GM18951 (cell line): ENCODE measurements around the gene UNCX.

Source experiments
- POLR2A ChIP-seq: IDR thresholded peaks from 4 replicates; pipeline ENCODE4 v1.6.1; 2011; ENCODE audit warnings: mild to moderate bottlenecking; ENCODE audit not compliant: insufficient read length, insufficient read depth; ENCODE audit errors: extremely low read depth
- in situ Hi-C: fragments of 300-500 bp; cut with MboI; formaldehyde crosslinking; loops from one replicate; pipeline ENCODE4 v1.12.0; 2022; ENCODE audit warnings: low sequenced_read_pairs, mixed read lengths, inconsistent platforms; ENCODE audit not compliant: unreplicated experiment

The UNCX gene

DNA sequence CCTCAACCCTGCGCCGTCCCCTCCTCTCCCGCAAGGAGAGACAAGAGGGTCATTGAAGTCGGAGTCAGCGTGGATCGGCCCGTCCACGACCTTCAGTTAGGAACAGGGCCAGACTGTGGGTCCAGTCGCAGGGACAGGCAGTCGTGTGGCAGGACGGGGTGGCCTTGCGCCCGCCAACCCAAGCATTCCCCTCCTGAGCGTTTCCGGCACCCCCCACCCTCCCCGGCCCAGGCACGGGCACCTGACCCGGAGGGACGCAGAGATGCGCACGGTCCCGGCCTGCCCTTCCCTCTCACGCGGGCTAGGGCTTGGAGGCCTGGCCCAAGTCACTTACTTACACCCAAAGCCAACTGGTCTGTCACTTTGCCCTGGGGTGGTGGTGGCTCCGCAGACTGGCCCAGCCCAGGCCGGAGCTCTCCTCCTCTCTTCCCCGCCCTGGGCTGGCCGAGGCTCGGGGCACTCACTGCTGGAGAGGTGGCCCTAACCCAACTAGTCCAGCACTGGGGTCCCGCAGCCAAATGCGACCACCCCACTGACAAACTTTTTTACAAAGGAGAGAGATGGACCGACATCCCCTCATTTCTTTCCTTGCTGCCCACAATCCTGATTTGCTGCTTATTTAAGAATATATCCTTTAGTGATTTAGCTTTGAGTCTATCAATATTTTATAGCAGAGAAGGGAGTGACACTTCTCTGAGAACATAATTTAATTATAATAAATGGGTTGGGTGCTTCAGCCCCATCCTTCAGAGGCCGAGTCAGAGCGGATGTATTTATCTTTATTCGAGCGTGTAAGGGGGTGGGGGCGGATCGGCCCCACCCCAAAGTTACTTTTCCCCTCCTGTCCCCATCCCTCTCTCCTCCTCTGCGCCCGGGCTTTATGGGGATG, 1.2 kb upstream of the UNCX start:
- in situ Hi-C loops = loop anchor here (25.0 kb wide), 1 partner anchor 181 kb away; no protein-coding TSS in a partner anchor
- no peak for TF ChIP-seq POLR2A

DNA sequence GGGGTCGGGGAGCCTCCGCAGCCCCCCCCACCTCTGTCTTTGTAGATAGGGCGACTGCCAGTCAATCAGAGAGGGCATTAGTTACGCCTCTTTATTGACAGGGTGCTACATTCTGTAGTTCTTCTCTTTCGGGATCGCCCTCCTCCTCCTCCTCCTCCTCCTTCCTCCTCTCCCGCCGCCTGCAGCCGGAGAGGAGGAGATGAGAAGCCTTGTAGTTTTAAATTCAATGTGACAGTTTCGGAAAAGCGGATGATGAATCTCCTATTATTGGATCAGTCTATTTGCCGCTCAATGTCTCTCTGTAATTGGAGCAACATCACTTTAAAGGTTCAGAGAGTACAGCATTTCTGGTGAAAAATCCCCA, 587 bp upstream of the UNCX start:
- no peak for TF ChIP-seq POLR2A
- in situ Hi-C loops = loop anchor here (25.0 kb wide), 1 partner anchor 180 kb away; no protein-coding TSS in a partner anchor

DNA sequence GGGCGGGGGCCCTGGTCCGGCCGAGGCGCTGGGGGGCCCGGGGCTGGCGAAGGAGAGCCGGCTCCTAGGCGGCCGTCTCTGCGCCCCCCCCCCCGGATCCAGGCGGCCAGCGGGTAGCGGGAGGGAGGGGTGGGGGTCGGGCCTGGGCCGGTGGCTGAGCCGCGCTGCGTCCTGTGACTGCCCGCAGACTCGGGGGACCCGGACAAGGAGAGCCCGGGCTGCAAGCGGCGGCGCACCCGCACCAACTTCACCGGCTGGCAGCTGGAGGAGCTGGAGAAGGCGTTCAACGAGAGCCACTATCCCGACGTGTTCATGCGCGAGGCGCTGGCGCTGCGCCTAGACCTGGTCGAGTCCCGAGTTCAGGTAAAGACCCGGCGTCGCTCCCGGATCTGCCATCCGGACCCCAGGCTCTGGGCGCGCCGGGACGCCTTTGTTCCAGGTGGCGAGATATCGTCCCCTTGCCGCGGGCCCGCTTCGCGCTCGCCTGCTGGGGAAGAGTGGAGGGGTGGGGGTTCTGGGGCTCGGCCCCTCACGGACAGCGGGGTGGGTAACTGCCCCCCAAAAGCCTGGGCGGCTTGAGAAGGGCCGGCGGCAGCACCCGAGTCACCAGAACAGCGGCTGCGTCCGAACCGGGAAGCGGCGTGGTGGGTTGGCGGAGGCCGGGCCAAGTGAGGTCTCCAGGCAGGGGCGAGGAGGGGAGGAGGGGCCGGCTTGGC, 819 bp downstream of the UNCX start:
- no peak for TF ChIP-seq POLR2A
- in situ Hi-C loops = loop anchor here (25.0 kb wide), 1 partner anchor 179 kb away; no protein-coding TSS in a partner anchor

DNA sequence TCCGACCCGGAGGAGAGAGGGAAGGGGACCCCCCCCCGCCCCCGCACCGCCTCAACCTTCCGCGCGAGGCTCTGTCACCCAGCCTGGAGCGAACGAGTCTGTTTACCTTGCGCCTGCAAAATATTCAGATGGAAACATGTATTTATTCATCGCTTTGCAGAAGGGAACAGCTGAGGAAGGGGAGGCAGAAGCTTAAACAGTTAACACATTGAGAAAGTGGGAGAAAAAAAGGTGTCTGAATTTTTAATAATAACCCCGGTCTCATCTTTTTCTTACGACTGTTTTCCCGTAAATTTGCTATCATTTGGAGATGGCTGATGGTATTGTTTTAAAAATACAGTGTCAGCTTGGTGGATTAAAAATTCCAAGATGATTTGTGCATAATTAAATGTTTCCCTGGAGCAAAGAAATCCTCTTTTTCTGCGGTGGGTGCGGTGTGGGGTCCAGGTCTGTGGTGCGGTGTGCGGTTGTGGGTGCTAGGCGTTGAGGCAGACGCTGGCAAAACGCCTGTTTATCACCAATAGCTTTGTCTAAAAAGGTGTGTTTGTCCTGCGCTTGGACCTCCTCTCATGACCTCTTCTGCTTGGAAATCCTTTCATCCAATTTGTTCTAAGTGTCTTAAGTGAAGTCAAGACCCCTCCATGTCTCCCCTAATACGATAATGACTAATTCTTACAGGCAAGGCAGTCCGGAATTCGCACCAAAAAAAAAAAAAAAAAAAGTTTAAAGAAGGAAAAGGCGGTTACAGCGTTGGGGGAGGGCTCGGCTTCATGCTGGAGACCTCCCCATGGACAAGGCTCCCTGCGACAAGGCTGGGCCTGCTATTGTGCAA, 1.6 kb downstream of the UNCX start:
- no peak for TF ChIP-seq POLR2A
- in situ Hi-C loops = loop anchor here (25.0 kb wide), 1 partner anchor 178 kb away; no protein-coding TSS in a partner anchor

DNA sequence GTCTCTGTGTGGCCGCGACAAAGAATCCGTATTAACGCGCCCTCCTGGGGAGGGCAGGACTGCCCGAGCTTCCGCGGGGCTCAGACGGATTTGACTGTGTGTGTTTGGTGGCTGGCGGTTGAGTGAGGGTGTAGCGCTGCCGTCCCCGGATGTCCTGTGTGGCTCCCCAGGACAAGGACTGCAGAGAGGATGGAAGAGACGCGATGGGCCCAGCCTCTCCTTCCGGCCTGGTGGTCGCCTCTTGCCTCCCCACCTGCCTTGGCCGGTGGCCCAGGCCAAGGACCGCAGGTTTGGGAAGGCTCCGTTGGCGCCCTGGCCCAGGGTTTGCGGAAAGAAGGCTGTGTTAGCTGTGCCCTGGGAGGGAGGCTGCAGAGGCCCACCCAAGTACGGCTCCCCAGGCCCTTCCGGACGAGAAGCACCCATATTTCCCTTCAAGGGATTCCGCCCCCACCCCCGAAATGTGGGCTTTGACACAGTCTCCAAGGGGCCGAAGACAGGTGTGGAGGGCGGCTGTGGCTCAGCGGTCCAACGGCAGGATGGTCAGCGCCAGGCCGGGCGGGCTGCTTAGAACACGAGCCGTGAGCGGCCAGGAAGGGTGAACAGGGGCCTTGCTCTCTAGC, 2.3 kb downstream of the UNCX start:
- no peak for TF ChIP-seq POLR2A
- in situ Hi-C loops = loop anchor here (25.0 kb wide), 1 partner anchor 177 kb away; no protein-coding TSS in a partner anchor

DNA sequence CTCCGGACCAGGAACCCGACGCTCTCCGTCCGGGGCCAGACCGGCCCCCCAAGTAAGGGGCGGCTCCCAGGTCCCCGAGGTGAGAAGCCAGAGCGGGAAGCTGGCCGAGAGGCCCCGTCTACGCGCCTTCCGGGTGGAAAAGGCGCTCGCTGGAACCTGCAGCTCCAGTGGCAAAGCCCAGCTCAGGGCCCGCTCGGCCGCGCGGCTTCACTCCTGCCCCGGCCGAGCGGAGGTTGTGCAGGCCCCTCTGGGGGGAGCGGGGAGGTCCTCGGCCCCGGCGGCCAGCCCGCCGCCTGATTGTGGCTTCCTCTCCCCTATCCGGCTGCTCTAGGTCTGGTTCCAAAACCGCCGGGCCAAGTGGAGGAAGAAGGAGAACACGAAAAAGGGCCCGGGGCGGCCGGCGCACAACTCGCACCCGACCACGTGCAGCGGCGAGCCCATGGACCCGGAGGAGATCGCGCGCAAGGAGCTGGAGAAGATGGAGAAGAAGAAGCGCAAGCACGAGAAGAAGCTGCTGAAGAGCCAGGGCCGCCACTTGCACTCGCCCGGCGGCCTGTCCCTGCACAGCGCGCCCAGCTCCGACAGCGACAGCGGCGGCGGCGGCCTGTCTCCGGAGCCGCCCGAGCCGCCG, 2.9 kb downstream of the UNCX start:
- in situ Hi-C loops = loop anchor here (25.0 kb wide), 1 partner anchor 177 kb away; no protein-coding TSS in a partner anchor
- TF ChIP-seq POLR2A = no peak

DNA sequence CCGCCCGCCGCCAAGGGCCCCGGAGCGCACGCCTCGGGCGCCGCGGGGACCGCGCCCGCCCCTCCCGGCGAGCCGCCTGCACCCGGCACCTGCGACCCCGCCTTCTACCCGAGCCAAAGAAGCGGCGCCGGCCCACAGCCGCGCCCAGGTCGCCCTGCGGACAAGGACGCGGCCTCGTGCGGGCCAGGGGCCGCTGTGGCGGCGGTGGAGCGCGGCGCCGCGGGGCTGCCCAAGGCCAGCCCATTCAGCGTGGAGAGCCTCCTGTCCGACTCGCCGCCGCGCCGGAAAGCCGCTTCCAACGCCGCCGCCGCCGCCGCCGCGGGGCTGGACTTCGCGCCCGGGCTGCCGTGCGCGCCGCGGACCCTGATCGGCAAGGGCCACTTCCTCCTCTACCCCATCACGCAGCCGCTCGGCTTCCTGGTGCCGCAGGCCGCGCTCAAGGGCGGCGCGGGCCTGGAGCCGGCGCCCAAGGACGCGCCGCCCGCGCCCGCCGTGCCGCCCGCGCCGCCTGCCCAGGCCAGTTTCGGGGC, 3.5 kb downstream of the UNCX start:
- TF ChIP-seq POLR2A = no peak
- in situ Hi-C loops = loop anchor here (25.0 kb wide), 1 partner anchor 176 kb away; no protein-coding TSS in a partner anchor

DNA sequence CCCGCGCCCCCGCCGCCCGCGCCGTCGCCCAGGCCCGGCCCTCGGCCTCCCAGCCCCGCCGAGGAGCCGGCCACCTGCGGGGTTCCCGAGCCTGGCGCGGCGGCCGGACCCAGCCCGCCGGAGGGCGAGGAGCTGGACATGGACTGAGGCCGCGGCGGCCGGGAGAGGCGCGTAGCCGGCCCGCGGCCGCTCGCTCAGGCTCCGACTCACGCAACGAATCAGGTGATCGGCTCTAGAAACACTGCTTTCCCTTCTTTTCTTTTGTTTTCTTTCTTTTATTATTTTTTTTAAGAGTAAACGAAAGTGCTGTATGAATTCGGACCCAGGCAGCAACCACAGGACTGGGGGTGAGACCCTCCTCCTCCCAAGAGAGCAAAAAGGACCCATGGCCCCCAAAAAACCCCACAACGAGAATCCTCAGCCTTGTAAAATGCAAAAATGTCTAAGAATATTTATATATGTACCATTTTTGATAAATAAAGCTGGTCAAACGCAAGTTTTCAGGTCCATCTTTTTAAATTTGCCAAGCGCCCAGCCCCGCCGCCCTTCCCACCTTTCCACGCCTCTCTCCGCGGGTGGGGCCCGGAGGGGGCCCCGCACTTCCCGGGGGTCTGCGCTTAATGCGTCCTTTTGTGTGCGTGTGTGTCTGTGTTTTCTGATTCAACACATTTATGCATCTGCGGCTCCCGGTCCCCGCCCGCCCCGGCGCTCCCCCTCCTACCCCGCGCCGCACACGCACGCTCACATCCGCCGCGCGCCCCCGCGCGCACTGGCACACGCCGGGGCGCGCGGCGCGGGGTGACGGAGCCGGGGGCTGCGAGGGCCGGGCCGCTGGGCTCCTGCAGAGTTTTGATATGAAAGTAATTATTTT, 4.4 kb downstream of the UNCX start:
- TF ChIP-seq POLR2A = no peak
- in situ Hi-C loops = loop anchor here (25.0 kb wide), 1 partner anchor 175 kb away; no protein-coding TSS in a partner anchor

DNA sequence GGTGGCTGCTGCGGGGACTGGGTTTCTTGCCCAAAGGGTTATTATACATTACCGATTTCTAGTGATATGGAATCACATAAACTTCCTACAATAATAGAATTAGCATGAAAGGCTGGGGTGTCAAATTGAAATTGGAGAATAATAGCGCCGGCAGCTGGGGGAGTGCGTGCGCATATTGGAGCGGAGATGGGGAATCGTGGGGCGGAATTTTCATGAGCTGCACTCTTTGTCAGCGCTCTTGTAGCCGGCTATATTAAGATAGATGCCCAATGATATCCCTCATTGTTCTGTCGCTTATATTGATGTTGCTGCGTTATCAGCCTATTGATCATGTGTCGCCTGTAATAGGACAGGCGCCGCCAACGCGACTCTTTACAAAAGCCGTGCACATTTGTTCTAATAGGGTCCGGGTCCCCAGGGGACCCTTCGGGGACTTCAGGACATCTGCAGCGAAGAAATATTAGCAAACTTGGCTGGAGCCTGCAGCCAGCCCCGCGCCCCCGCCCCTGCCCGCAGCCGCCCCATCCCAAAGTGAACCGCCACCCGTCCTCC, 5.1 kb downstream of the UNCX start:
- no peak for TF ChIP-seq POLR2A
- in situ Hi-C loops = loop anchor here (25.0 kb wide), 1 partner anchor 175 kb away; no protein-coding TSS in a partner anchor

DNA sequence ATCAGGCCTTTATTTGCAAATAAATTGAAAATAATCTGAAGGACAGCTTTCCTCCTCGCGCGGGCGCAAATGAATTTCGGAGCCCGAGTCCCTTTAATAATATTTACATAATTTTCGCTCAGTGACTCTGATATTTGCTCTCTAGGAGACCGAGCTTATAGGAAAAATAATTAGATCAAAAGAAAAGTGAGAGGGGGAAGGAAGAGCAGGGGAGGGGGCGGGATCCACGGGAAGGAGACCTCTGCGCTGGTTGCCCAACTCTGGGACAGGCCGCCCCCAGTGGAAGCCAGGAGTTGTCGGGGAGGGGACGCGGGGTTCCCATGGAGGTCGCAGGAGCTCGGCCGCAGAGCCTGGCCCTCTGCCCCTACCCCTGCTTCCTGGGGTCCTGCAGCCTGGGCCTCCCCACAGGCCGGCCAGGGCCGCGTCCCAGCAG, 5.8 kb downstream of the UNCX start:
- no peak for TF ChIP-seq POLR2A
- in situ Hi-C loops = loop anchor here (25.0 kb wide), 1 partner anchor 174 kb away; no protein-coding TSS in a partner anchor

DNA sequence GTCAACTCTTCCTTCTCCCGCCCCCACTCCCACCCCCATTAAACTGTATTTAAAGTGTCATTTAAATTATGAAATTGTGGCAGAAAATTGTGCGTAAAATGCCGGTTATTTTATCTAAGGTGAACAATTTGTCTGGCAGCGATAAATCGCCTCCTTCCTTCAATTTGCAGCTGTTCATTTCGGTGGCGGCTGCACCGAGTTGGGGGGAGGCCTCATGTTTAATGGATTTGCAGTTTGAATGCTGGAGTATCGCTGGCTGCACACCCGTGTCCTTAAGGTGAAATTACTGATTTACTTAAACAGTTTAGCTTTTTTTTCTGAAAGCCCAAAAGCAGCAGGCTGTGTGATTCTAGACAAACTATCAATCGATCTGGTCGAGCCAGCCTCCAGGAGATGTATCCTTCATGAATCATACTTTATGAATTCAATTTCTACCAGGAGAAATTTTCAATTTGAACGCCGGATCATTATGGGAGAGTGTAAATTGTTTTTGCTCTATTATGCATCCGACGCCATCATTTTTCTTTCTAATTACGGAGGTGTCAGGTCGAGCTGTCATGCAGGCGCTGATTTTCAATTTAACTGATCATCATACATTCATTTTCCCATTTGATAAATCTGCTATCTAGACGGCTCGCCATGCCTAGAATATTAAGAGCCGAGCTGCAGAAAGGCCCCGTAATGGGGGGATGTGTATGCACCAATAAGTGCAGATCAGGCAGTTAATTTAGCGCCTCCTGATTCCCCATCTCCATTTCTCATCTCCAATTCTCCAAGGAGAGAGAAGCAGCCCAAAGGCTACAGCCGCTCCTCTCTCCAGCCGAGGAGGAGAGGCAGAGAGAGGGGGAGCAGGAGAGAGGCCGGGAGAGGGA, 6.5 kb downstream of the UNCX start:
- TF ChIP-seq POLR2A = no peak
- in situ Hi-C loops = loop anchor here (25.0 kb wide), 1 partner anchor 173 kb away; no protein-coding TSS in a partner anchor
